ENCODE measurements around the gene MAP9. TPM values are rescaled to one million over a fixed set of nuclear protein-coding genes. Genes with fewer than 3 reads are reported as not detected.
"Not testable (repeated sequence)": the region's sequence is repeated elsewhere in the genome, so short reads cannot be mapped to it uniquely, and the experiment has no call there.

The MAP9 gene
- total and polyA plus RNA-seq, 3 donors from 2014 or later, result 3.0 to 32.4 (median 24.7) TPM

DNA sequence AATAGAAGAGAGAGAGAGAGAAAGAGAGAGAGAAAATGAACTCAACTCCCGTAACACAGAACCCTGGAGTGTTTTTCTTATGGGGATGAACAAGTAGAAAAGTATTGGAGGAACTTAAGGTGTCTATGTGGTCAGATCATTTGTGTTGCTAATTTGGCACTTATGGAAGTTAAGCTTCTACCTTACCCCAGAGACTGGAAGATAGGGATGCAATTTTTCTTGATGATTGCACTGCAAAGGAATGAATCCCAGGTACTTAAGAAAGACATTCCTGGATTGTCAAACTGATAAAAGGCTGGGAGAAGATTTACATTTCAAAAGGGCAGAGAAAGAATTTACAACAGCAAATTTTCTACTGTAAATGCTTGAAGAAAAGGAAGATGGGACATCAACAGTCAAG, 57.2 kb downstream of the MAP9 start:
- H3K27me3 ChIP-seq, result no peaks in the 10 kb centered on the region
- no peaks in the 10 kb centered on the region for H3K36me3 ChIP-seq (ENCODE audit: low read depth, missing control alignments)
- intact Hi-C loops (cut with DNase I; ENCODE audit: low total_unique reads), result no loop called here
- H3K4me3 ChIP-seq, result no peak overlapping the region
- no peak overlapping the region for H3K27ac ChIP-seq
- no peaks in the 10 kb centered on the region for H3K4me1 ChIP-seq
- no peak for DNase-seq
- no peaks in the 10 kb centered on the region for H3K9me3 ChIP-seq
- 71 to 88% methylated on average over 1 of the region's 1 CpG for WGBS, 2 donors
- TF ChIP-seq, protein P1, sequence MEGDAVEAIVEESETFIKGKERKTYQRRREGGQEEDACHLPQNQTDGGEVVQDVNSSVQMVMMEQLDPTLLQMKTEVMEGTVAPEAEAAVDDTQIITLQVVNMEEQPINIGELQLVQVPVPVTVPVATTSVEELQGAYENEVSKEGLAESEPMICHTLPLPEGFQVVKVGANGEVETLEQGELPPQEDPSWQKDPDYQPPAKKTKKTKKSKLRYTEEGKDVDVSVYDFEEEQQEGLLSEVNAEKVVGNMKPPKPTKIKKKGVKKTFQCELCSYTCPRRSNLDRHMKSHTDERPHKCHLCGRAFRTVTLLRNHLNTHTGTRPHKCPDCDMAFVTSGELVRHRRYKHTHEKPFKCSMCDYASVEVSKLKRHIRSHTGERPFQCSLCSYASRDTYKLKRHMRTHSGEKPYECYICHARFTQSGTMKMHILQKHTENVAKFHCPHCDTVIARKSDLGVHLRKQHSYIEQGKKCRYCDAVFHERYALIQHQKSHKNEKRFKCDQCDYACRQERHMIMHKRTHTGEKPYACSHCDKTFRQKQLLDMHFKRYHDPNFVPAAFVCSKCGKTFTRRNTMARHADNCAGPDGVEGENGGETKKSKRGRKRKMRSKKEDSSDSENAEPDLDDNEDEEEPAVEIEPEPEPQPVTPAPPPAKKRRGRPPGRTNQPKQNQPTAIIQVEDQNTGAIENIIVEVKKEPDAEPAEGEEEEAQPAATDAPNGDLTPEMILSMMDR (IDR thresholded peaks at IDR 0.05), result no peak
- no peak for TF ChIP-seq POLR2A (IDR thresholded peaks at IDR 0.05)

GRCh38 chr4:155312027-155312426, 64.7 kb downstream of the MAP9 start:
- H3K27ac ChIP-seq; H3K4me1 ChIP-seq; DNase-seq; intact Hi-C loops (cut with DNase I; ENCODE audit: low total_unique reads); H3K4me3 ChIP-seq; H3K9me3 ChIP-seq; H3K36me3 ChIP-seq (ENCODE audit: low read depth, missing control alignments); H3K27me3 ChIP-seq: not testable (repeated sequence)
- 85 to 94% methylated on average over 5 of the region's 5 CpGs for WGBS, 2 donors

- TF ChIP-seq, protein P1 (IDR thresholded peaks at IDR 0.05), result no peak
- no peak for TF ChIP-seq POLR2A (IDR thresholded peaks at IDR 0.05)
- no peaks in the 10 kb centered on the region for H3K4me1 ChIP-seq
- WGBS, 2 donors, result 91 to 99% methylated on average over 4 of the region's 4 CpGs
- intact Hi-C loops (cut with DNase I; ENCODE audit: low total_unique reads), result no loop called here
- H3K27me3 ChIP-seq, result no peaks in the 10 kb centered on the region
- H3K9me3 ChIP-seq, result no peaks in the 10 kb centered on the region
- H3K27ac ChIP-seq, result no peak overlapping the region
- DNase-seq, result no peak
- H3K36me3 ChIP-seq (ENCODE audit: low read depth, missing control alignments), result no peaks in the 10 kb centered on the region
- no peak overlapping the region for H3K4me3 ChIP-seq
These were observed 69.0 kb downstream of the MAP9 start for GRCh38 chr4:155307731-155308277.

GRCh38 chr4:155305619-155306018, 71.1 kb downstream of the MAP9 start:
- H3K9me3 ChIP-seq, result no peaks in the 10 kb centered on the region
- intact Hi-C loops (cut with DNase I; ENCODE audit: low total_unique reads), result no loop called here
- TF ChIP-seq POLR2A (IDR thresholded peaks at IDR 0.05), result no peak
- TF ChIP-seq, protein P1 (IDR thresholded peaks at IDR 0.05), result no peak
- peak overlapping the region in 1 of 2 donors; percentile 17 for H3K4me3 ChIP-seq
- DNase-seq, result no peak
- H3K27ac ChIP-seq, result no peak overlapping the region
- no peaks in the 10 kb centered on the region for H3K27me3 ChIP-seq
- no peaks in the 10 kb centered on the region for H3K36me3 ChIP-seq (ENCODE audit: low read depth, missing control alignments)
- H3K4me1 ChIP-seq, result no peaks in the 10 kb centered on the region
- 58 to 73% methylated on average over 7 of the region's 7 CpGs for WGBS, 2 donors

DNA sequence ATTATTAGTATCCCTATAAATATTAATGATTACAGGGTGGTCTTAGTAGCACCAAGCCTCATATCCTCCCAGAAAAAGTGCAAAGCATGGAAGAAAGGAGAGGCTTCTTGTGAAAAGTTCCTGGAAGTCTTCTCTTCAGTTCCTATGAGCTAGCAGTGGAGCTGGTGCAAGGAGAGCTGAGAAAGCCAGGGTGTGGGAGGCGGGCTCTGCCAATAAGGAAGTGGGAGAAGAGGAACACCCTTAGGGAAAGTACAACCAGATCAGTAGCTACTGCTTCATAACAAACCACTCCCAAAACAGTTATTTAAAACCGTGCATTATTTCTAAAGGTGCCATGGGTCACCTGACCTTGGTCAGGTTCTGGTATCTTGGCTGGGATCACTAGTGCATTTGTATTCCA, 72.4 kb downstream of the MAP9 start:
- peak; percentile 34 for DNase-seq

More for the DNA sequence above, 72.4 kb downstream of the MAP9 start:
- TF ChIP-seq, protein P1 (IDR thresholded peaks at IDR 0.05), result no peak
- no peak for TF ChIP-seq POLR2A (IDR thresholded peaks at IDR 0.05)
- Histone ChIP-seq H3K27me3 (no peaks in the 10 kb centered on the region), H3K4me3 (no peak overlapping the region), H3K36me3 (ENCODE audit: low read depth, missing control alignments) (no peaks in the 10 kb centered on the region), H3K4me1 (no peaks in the 10 kb centered on the region), H3K9me3 (no peaks in the 10 kb centered on the region), H3K27ac (no peak overlapping the region)
- 40 to 49% methylated on average over 2 of the region's 2 CpGs for WGBS, 2 donors
- intact Hi-C loops (cut with DNase I; ENCODE audit: low total_unique reads), result no loop called here

Data from testis (tissue), 3 donors.